NCI-H1092 (cell line): ENCODE measurements around the gene UBXN2A.

ENCODE experiments used
- DNase-seq: peaks from one replicate; lab custom pipeline; 2025; lab: John Stamatoyannopoulos, UW

Gene UBXN2A

GRCh38 chr2:23939987-23940717 lies at the start of gene UBXN2A:
Gene UBXN2A, plus strand, starts transcription at chr2:23940463. Its CDS starts 17,852 bp downstream, at chr2:23958315.
- peak; percentile 74 for DNase-seq

GRCh38 chr2:23900133-23900532 lies 40.1 kb upstream of the UBXN2A start:
- no peak for DNase-seq

GRCh38 chr2:23900541-23901322 lies 39.5 kb upstream of the UBXN2A start:
- no peak for DNase-seq

- DNase-seq: no peak
Observed at GRCh38 chr2:23901966-23902846, 38.1 kb upstream of the UBXN2A start.

GRCh38 chr2:23903034-23903433 lies 37.2 kb upstream of the UBXN2A start:
- DNase-seq: no peak

- DNase-seq: no peak
Observed at GRCh38 chr2:23904215-23904614, 36.0 kb upstream of the UBXN2A start.

GRCh38 chr2:23904692-23905091 lies 35.6 kb upstream of the UBXN2A start:
- DNase-seq: no peak

- no peak for DNase-seq
Observed at GRCh38 chr2:23905155-23905554, 35.1 kb upstream of the UBXN2A start.

GRCh38 chr2:23912054-23912453 lies 28.2 kb upstream of the UBXN2A start:
- no peak for DNase-seq

GRCh38 chr2:23915327-23915726 lies 24.9 kb upstream of the UBXN2A start:
- no peak for DNase-seq

GRCh38 chr2:23916727-23917405 lies 23.4 kb upstream of the UBXN2A start:
- no peak for DNase-seq

- no peak for DNase-seq
Observed at GRCh38 chr2:23918837-23919489, 21.3 kb upstream of the UBXN2A start.

- no peak for DNase-seq
Observed at GRCh38 chr2:23924589-23925359, 15.5 kb upstream of the UBXN2A start.

GRCh38 chr2:23925702-23926289 lies 14.5 kb upstream of the UBXN2A start:
- DNase-seq: no peak

GRCh38 chr2:23926290-23926749 lies 13.9 kb upstream of the UBXN2A start:
- DNase-seq: no peak

- DNase-seq: peak; percentile 85
Observed at GRCh38 chr2:23926750-23927571, 13.3 kb upstream of the UBXN2A start, which contains the start of gene ATAD2B. Gene ATAD2B, minus strand, starts transcription at chr2:23927123. Its CDS starts 353 bp downstream, at chr2:23926770.

- DNase-seq: no peak
Observed at GRCh38 chr2:23934259-23934658, 6.0 kb upstream of the UBXN2A start.

- DNase-seq: no peak
Observed at GRCh38 chr2:23940718-23941620, 706 bp downstream of the UBXN2A start.
